Renal pelvis (tissue), 4 donors: ENCODE results near the gene AXDND1. TPM values are rescaled to one million over a fixed set of nuclear protein-coding genes. Genes with fewer than 3 reads are reported as not detected.
"Not testable (repeated sequence)": the region's sequence is repeated elsewhere in the genome, so short reads cannot be mapped to it uniquely, and the experiment has no call there.

Experiments
- DNase-seq: peaks from one replicate; pipeline ENCODE4 v3.0.0-alpha.2; 2013
- polyA plus RNA-seq, 3 donors: library from polyadenylated mRNA; unstranded; fragments of 120-200 nt; gene quantifications; one replicate each; pipeline ENCODE4 v1.2.1, GENCODE V29; 2013; ENCODE audit not compliant: insufficient read length in 3 of 3

The AXDND1 gene
- polyA plus RNA-seq, 3 donors, result 10.8 to 37.7 (median 27.6) TPM

DNA sequence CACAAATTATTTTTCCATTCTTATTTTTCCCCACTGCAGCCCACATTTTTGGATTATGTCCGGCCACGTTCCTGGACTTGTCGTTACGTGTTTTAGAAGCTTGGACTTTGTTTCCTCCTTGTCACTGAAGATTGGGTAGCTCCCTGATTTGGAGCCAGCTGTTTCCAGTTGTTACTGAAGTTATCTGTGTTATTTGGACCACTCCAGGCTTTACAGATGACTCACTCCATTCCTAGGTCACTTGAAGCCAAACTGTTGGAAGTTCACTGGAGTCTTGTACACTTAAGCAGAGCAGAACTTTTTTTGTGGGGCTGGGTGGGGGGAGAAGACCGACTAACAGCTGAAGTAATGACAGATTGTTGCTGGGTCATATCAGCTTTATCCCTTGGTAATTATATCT, 12.2 kb upstream of the AXDND1 start:
- DNase-seq, result no peak

- DNase-seq, result not testable (repeated sequence)
These were observed 4.1 kb upstream of the AXDND1 start for GRCh38 chr1:179361631-179362030.

DNA sequence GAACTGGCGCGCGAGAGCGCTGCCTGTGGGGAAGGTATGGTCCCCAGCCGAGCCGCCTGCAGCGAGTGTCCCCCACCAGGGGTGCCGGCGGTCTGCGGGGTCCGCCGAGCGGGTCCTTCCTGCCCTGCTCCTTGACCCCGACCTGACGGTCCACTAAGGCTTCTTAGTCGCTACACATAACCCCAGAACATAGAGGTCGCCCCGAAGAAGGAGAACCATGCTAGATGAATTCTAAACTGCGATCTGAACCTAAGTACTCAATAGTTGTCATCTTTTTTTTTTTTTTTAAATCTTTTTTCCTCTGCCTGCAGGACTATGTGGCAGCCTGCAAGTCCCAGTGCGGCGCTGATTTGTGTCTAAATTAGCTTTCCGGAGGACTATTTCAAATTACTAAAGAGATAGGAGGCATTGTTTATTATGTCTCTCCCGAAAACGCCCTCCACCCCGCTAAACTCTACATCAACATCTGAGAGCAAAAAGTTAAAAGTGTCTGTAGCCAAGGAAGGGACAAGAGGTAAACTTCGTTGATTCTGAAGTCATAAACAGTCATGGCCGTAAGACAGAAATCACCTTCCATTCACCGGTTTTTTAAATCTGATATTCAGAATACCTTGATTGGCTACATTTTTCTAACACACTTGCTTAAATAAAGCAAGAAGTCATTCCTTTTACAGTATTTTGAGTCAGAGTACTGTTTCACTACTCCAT, 476 bp downstream of the AXDND1 start:
- DNase-seq, result no peak

DNA sequence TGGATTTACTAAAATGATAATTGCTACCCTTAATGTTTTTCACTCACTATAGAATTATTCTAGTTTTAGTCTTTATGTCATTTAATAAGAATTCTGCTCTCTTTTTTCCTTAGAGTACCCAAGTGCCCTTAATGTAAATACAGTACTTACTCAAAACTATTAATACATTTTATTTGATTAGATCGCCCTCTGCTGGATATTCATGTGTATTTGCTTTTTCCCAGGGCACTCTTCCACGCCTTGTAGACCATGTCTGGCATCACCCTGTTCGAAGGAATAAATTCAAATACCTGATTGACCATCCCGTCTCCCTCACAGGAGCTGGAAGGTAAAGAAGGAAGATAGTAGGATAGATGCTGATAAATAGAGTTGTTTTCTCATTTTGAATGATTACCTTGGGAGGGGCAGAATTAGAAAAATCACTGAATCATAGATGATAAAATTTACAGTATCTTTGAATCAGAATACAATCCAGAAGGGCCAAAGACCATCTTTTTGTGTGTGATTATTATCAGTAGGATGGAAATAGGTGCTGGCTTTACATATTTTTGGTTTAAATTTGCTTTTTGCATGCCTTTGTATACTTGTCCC, 4.1 kb downstream of the AXDND1 start:
- DNase-seq, result peak; percentile 67

DNA sequence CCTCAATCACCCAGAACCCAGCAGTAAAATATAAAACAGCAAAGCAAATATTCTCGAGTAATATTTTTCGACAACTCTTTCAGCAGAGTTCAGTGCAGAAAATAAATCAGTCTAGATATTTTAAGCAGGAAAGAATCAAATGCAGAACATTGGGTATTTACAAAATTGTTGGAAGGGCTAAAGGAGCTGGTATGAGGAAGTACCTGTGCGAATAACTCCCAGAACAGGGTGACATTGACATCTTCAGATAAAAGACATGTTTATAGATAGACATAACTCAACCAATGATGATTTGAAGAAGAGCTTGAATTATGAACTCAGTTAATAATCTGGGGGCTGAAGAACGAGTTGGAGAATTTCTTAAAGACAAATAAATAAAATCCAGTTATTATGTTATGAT, 6.4 kb downstream of the AXDND1 start:
- no peak for DNase-seq

GRCh38 chr1:179376223-179376622, 10.5 kb downstream of the AXDND1 start:
- DNase-seq, result no peak

DNA sequence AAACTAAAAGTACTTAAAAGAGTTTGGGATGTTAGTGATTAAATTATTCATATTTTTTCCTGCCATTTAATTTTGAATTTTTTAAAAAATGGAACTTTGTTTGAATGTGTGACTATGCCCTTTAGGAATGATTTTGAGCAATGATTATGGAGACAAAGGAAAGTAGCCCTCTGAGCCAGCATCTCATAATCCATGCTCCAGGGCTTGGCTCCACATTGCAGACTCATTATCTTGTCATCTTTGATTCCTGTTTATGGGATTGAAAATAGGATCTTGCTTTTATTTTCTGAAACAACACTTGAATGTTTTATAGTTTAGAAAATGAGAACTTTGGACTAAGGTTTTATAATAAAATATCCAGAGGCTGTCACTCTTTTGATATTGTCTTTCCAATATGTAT, 14.5 kb downstream of the AXDND1 start:
- no peak for DNase-seq

- DNase-seq, result no peak
These were observed 18.3 kb downstream of the AXDND1 start for GRCh38 chr1:179384027-179384426.

DNA sequence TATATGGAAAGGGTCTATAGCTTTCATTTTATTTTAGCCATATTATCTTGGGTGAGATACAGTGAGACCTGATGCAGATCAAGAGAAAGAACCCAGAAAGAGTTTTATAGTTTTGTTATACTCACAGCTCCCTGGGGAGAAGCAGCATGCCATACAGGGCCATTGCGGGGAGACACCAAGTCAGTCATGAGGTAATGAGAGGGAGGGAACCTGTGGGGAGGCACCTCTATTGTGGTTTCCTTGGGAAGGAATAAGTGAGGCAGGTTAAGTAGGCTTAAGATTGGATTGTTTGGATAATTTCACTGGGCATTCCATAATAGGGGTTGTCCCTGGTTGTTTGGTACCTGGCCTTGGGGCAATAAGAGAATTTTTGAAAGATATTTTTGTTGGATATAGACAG, 19.7 kb downstream of the AXDND1 start:
- no peak for DNase-seq

DNA sequence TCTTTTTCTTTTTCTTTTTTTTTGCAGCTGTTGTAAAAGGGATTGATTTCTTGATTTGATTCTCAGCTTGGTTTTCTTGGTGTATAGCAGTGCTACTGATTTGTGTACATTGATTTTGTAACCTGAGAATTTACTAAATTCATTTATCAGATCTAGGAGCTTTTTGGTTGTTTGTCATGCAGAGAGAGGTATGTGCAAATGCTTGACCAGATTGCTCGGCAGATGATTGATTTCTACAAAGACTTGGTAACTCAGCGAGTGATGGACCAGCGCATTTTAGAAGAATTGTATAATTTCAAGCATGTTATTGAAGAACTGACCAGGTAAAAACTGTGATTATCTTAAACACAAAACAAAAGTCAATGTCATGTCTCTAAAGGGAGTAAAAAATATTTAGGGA, 27.9 kb downstream of the AXDND1 start:
- DNase-seq, result no peak

DNA sequence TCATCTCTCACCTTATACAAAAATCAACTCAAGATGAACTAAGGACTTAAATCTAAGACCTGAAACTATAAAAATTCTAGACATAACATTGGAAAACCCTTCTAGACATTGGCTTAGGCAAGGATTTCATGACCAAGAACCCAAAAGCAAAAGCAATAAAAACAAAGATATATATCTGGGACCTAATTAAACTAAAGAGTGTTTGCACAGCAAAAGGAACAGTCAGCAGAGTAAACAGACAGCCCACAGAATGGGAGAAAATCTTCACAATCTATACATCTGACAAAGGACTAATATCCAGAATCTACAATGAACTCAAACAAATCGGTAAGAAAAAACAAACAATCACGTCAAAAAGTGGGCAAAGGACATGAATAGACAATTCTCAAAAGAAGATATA, 33.6 kb downstream of the AXDND1 start:
- DNase-seq, result not testable (repeated sequence)

GRCh38 chr1:179417760-179418159, 52.0 kb downstream of the AXDND1 start:
- DNase-seq, result not testable (repeated sequence)

DNA sequence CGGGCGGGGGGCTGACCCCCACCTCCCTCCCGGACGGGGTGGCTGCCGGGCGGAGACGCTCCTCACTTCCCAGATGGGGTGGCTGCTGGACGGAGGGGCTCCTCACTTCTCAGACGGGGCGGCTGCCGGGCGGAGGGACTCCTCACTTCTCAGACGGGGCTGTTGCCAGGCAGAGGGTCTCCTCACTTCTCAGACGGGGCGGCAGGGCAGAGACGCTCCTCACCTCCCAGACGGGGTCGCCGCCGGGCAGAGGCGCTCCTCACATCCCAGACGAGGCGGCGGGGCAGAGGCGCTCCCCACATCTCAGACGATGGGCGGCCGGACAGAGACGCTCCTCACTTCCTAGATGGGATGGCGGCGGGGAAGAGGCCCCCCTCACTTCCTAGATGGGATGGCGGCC, 52.9 kb downstream of the AXDND1 start:
- DNase-seq, result not testable (repeated sequence)

DNA sequence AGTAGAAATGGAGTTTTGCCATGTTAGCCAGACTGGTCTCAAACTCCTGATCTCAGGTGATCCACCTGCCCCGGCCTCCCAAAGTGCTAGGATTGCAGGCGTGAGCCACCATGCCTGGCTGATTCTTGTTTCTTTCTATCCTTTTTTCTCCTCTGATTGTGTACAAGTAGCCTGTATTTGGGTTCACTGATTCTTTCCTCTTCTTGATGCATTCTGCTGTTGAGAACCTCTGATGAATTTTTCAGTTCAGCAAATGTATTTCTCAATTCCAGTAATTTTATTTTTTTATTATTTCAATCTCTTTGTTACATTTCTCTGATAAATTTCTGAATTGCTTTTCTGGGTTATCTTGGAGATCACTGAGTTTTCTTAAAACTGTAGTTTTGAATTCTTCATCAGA, 58.8 kb downstream of the AXDND1 start:
- DNase-seq, result no peak

DNA sequence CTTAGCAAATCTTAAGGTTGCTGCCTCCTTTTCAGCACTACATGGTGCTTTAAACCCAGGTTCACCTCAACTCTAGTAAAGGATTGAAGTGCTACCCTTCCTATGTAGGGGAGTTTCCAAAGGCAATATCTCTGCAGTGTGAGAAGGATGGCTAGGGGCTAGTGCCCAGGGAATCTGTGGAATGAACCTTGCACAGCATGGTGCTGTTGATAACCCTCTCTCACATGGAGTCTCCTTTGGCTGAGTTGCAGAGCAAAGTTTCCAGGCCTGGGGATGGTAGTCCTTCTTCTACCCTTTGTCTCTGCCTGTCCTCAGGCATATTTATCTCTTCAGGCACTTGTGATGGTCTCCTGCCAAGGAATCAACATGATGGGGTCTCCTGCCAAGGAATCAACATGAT, 59.4 kb downstream of the AXDND1 start:
- no peak for DNase-seq

- DNase-seq, result no peak
These were observed 71.4 kb downstream of the AXDND1 start for GRCh38 chr1:179437171-179437570.

- DNase-seq, result not testable (repeated sequence)
These were observed 73.9 kb downstream of the AXDND1 start for GRCh38 chr1:179439646-179440045.

DNA sequence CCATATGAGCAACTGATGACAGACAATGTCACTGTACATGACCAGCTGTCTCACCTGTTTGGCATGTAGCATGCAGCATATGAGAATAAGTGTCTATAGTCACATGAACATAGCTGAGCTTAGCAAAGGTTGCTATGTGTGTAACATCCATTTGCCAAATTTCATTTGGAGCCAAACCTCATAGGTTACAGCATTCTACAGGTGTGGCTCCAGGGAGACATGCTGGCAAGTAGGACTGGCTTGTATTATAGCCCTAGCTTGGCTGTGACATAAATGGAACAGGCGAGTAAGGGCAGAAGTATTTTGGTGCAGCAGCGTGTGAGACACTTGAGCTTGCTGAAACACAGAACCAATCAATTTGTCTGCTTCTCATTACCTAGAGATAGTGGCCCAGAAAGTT, 74.5 kb downstream of the AXDND1 start:
- not testable (repeated sequence) for DNase-seq

GRCh38 chr1:179440971-179441370, 75.2 kb downstream of the AXDND1 start:
- no peak for DNase-seq

GRCh38 chr1:179441501-179441900, 75.7 kb downstream of the AXDND1 start:
- DNase-seq, result no peak

GRCh38 chr1:179442846-179443245, 77.1 kb downstream of the AXDND1 start:
- DNase-seq, result not testable (repeated sequence)

- DNase-seq, result no peak
These were observed 79.8 kb downstream of the AXDND1 start for GRCh38 chr1:179445593-179445992.

DNA sequence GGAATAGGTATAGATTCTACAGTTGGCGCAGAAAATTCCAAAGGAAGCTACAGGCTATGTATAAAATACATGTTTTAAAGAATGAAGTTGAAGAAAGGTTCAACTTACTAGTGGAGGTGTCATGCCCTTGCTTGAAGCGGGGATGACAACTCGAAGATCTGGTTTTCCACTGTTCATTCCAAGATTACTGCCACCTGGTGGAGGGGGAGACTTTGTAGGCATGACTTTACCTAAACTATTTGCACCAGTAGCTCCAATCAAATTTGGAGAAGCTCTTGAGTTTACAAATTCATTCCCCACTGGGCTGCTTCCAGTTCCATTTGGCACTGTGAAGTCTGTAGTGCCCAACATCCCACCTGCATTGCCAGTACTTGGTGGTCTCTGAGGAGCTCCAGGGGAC, 81.7 kb downstream of the AXDND1 start:
- DNase-seq, result no peak
